RPMI8226 (cell line): ENCODE results near the gene SLC7A10.

Source experiments
- DNase-seq: peaks from one replicate; pipeline ENCODE4 v3.0.0-alpha.2; 2015

Gene SLC7A10

GRCh38 chr19:33252971-33253370, 27.3 kb upstream of the SLC7A10 start:
- DNase-seq: no peak

DNA sequence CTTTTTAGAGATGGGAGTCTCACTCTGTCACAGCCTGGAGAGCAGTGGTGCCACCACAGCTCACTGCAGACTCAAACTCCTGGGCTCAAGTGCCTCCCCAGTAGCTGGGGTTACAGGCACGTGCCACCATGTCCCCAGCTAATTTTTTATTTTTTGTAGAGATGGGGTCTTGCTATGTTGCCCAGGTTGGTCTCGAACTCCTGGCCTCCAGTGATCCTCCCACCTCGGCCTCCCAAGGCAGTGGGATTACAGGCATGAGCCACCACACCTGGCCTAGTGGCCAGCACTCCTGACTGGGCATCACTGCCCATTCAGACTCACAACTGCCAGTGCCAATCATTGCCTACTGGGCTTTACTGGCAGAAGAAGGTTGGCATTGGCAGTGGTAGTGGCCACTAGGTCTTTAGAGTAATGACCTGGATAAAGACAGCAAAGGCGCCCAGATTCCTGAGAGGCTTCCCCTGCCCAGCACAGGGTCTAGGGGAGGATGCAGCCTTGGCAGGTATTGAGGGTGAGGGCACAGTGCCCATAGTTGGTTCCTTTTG, 26.8 kb upstream of the SLC7A10 start:
- no peak for DNase-seq

DNA sequence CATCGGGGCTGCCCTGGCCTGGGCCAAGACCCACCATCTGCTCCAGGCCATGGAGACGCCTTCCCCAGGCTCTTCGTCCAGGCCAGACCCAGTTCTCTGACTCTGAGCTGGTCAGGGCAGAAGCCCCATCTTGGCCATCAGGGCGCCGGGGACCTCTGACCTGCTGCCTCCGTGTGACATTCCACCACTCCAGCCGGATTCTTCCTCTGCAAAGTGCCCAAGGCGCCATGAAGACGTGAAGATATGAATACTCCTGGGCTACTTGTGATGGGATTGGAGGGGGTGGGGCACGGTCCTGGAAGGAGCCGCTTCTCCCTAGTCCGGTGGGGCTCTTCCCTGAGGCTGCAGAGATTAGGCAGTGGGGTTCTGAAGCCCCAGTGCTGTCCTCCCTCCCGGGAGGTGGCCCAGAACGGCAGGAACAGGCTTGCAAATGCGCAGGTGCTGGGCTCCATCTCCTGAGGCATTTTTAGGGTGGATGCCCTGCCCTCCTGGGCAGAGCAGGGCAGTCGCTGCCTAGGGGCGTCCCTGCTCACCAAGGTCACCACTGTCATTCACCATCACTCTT, 26.0 kb upstream of the SLC7A10 start:
- no peak for DNase-seq

GRCh38 chr19:33251076-33251475, 25.4 kb upstream of the SLC7A10 start:
- DNase-seq: no peak

DNA sequence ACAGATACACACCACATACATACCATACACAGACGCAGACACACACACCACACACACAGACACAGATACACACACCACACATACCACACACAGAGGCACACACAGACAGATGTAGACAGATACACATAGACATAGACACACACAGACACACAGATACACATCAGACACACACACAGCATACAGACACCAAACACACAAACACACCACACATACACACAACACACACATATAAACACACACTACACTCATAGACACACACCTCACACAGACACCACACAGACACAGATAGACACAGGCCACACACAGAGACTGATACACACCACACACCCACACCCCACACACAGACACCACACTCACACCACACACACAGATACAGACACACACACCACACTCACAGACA, 24.9 kb upstream of the SLC7A10 start:
- no peak for DNase-seq

GRCh38 chr19:33249740-33250366, 24.2 kb upstream of the SLC7A10 start:
- DNase-seq: no peak

DNA sequence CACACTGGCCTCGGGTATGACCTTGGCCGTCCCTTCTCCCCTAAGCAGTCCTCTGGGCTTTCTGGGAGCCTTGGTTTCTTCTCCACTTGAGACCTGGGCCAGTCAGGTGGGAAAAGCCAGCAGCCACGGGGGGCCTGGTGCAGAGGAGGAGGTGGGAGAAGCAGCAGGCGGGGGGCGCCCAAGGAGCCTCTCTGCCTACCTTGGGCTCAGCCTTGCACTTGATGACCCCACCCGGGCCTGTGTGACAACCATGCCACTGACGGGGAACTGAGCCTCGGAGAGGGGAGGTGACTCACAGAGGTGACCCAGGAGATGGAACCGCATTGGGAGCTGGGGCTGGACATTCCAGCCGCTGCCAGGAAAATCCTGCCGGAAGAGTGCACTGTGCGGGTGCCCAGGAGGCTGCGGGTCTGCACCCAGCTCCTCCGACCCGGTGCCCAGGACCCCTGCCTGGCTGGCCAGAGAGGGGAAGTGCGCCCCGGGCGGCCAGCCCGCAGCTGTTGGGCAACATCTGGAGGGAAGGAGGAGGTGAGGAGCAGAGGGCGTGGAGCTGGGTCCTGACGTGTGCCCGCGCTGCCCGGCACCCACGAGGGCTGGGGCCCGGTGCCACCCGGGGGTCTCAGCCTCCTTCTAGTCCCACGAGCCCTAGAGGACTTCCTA, 23.4 kb upstream of the SLC7A10 start:
- peak; percentile 37 for DNase-seq

GRCh38 chr19:33248553-33248953, 22.9 kb upstream of the SLC7A10 start:
- DNase-seq: no peak

DNA sequence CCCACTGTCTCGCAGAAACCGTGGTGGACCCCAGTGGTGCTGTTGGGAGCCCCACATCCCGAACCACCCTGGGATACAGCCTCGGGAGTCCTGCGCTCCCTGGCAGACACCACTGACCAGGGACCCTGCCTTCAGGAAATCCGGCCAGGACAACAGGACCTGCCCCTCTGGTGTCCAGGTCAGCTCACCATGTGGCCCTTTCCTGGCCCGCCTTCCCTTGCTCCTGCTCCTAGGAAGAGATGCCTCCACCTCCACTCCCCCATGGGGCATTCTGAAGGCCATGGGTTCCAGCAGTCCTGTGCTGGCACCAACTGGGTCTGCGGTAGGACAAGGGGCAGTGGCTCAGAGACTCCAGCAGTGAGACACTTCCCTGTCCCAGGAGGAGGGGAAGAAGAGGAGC, 22.5 kb upstream of the SLC7A10 start:
- no peak for DNase-seq

DNA sequence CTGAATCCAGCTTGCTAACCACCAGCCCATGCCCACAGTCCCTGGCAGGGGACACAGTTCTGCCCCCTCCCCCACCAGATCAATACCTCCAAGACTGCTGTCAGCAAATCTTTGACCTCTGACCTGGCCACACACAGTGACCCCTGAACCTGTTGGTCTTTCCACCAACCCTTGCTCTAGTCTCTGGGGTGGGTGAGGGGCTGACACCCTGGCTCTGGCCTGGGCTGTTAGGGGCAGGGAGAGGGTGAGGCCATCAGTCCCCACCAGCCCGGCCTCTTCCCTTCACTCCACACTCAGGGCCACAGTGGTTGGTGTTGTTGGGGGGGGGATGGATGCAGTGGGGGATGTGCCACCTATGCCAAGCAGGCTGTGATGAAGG, 21.8 kb upstream of the SLC7A10 start:
- DNase-seq: no peak

- DNase-seq: no peak
Observed at GRCh38 chr19:33246709-33247440, 21.2 kb upstream of the SLC7A10 start.

DNA sequence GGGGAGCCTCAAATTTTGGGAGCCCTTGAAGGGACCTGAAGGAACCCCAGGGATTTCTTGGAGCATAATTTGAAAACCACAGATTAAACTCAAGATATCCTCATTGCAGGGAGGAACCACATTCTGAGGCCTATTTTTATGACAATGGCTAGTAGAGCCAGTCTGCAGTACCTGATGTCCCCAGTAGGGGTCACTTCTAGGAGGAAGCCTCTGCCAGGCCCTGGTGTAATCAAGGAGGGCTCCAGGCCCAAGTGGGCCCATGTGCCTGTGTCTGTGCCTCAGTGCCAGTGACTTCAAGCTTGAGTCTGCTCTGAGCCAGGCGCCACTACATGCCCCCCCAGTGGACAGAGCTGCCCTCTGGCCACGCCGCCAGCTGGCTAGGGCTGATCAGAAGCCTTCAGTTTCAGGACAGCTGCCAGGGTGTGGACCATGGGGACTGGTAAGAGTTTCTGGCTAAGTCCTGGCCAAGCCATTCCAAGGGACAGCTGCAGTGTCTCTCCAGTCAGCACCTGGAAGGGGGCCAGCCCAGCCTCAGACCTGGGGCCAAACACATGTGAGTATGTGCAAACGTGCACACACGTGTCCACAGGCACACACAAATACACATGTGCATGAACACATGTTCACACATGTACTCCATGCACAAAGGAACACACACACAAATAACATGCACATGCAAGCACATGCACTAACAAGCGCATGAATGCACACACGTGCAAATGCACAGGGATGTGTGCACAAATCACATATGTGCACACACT, 20.5 kb upstream of the SLC7A10 start:
- DNase-seq: peak; percentile 15

- no peak for DNase-seq
Observed at GRCh38 chr19:33242911-33243310, 17.3 kb upstream of the SLC7A10 start.

- DNase-seq: no peak
Observed at GRCh38 chr19:33242131-33242530, 16.5 kb upstream of the SLC7A10 start.

DNA sequence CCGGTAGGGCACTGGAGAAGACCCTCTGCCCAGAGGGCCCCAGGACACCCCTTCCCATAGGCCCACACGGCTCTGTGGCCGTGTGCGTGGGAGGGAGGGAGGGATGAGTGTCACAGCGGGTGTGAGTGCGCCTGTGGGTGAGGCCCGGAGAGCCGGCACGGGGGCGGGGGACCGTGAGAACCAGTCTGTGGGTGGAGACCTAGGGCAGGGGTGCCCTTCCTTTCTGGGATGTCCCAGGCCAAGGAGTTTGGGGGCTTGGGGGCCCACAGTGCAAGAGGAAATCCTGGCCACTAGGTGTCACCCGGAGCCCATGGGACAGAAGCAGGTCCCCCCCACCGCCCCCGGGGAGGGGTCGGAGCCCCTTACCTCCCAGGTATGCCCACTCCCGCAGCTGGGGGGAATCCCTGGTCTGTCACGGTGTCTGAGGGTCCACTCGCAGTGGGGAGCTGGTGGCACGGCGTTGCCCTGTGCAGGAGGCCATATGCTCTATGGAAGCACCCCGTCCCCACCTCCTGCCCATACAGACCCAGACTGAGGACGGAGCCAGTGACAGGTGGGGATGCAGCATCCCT, 16.0 kb upstream of the SLC7A10 start:
- no peak for DNase-seq

- DNase-seq: no peak
Observed at GRCh38 chr19:33241091-33241529, 15.5 kb upstream of the SLC7A10 start.

- no peak for DNase-seq
Observed at GRCh38 chr19:33240181-33240771, 14.6 kb upstream of the SLC7A10 start.

GRCh38 chr19:33239223-33239975, 13.7 kb upstream of the SLC7A10 start:
- DNase-seq: no peak

- DNase-seq: no peak
Observed at GRCh38 chr19:33238481-33239149, 13.0 kb upstream of the SLC7A10 start.

GRCh38 chr19:33236696-33237390, 11.2 kb upstream of the SLC7A10 start:
- DNase-seq: no peak
